Measurements from ENCODE around the gene MTERF2. TPM values are rescaled to one million over a fixed set of nuclear protein-coding genes. Genes with fewer than 3 reads are reported as not detected.

MTERF2 gene
- polyA plus RNA-seq, 3 donors: 0.54 to 1.2 (median 0.73) TPM

DNA sequence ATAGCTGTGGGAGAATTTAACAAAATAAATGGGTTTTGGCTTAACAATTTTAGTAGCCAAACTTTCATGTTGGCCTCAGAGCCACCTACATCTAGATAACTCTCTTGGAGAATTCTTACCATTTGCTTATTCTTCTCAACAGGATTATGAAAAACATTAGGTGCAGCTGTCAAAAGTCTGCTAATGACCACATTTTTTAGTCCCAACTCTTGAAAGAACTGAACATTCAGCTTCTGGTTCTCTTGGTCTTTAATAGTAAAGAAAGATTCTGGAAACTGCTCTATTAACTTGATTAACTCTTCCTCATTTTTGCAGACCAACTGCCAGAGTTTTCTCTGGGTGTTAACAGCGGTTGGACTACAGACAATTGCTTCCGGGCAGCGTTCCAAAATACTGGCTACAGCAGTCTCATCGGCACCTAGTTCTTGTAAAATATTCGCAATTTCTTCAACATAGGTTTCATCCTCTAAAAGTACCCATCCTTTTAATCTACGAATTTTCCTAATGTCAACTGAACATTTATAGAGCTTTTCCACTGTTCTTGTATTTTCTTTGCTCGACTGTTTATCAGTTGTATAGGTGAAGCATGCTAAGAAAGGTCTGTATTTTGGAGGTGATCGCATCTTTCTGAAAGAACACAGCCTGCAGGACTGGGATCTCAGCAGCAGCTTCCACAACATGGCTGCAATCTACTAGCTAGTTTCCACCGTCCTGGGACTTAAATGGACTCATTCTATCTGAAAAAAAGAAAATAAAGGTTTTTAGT lies 8.7 kb downstream of the MTERF2 start:
- no peaks in the 10 kb centered on the region for H3K36me3 ChIP-seq (replicated peaks in 1 of 2; ENCODE audit: control insufficient read depth in 1 of 2, insufficient read depth in 2 of 2, low read length in 2 of 2)
- no peak for DNase-seq
- H3K27ac ChIP-seq (ENCODE audit: low read depth in 1 of 2, low read length in 2 of 2): no peak overlapping the region
- H3K9ac ChIP-seq (ENCODE audit: insufficient read depth, low read length, poor library complexity, severe bottlenecking): no peak overlapping the region
- no peaks in the 10 kb centered on the region for H4K20me1 ChIP-seq (ENCODE audit: insufficient read depth, low read length)
- no peaks in the 10 kb centered on the region for H3K9me3 Mint-ChIP-seq
- TF ChIP-seq, protein P1, sequence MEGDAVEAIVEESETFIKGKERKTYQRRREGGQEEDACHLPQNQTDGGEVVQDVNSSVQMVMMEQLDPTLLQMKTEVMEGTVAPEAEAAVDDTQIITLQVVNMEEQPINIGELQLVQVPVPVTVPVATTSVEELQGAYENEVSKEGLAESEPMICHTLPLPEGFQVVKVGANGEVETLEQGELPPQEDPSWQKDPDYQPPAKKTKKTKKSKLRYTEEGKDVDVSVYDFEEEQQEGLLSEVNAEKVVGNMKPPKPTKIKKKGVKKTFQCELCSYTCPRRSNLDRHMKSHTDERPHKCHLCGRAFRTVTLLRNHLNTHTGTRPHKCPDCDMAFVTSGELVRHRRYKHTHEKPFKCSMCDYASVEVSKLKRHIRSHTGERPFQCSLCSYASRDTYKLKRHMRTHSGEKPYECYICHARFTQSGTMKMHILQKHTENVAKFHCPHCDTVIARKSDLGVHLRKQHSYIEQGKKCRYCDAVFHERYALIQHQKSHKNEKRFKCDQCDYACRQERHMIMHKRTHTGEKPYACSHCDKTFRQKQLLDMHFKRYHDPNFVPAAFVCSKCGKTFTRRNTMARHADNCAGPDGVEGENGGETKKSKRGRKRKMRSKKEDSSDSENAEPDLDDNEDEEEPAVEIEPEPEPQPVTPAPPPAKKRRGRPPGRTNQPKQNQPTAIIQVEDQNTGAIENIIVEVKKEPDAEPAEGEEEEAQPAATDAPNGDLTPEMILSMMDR (IDR thresholded peaks at IDR 0.05): no peak
- H3K27me3 Mint-ChIP-seq (ENCODE audit: low read depth in 3 of 3): no peaks in the 10 kb centered on the region
- H3K27ac Mint-ChIP-seq: no peak overlapping the region
- H3K4me1 Mint-ChIP-seq: no peaks in the 10 kb centered on the region
- no peaks in the 10 kb centered on the region for H3K79me2 ChIP-seq (ENCODE audit: insufficient read depth, low read length)
- no peaks in the 10 kb centered on the region for H3K4me1 ChIP-seq (ENCODE audit: control insufficient read depth in 1 of 2, insufficient read depth in 2 of 2, low read length in 2 of 2)
- H3K4me3 ChIP-seq (replicated peaks in 1 of 3; ENCODE audit: low read depth in 2 of 3, low read length in 3 of 3): no peak overlapping the region
- intact Hi-C loops (cut with micrococcal nuclease): no loop called here
- no peaks in the 10 kb centered on the region for H3K9me3 ChIP-seq (replicated peaks in 1 of 2; ENCODE audit: control insufficient read depth in 1 of 2, insufficient read depth in 1 of 2, low read length in 2 of 2)
- no peak overlapping the region for H3K4me3 Mint-ChIP-seq
- H3K36me3 Mint-ChIP-seq: peaks cover 0 to 4% of the 10 kb centered on the region in 2 donors
- H3K27me3 ChIP-seq (ENCODE audit: control insufficient read depth in 2 of 2, insufficient read depth in 2 of 2, low read length in 2 of 2): no peaks in the 10 kb centered on the region
- no peak overlapping the region for H2AFZ ChIP-seq (ENCODE audit: insufficient read depth, low read depth, low read length, poor library complexity, severe bottlenecking)
- H3K4me2 ChIP-seq (replicated peaks; ENCODE audit: extremely low read depth, low read length, poor library complexity, severe bottlenecking): no peak overlapping the region
- 95% methylated on average over 4 of the region's 9 CpGs for WGBS (ENCODE audit: insufficient coverage)

DNA sequence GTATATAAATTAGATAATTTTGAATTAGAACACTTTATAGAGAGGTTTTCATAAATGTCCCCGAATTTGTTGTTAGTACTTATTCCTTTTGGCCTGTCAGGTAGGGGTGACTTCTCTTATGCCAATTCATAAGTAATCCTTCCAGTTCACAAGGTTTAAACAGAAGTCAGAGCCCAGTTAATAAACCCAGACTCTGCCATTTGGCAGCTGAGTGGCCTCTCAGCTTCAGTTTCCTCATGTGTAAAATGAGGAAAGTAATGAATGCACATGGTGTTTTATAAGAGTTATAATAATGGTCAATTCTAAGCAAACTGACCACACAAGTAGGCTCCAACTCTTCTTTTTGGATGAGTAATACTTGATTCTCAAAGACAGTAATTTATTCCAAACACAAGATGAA lies 10.3 kb downstream of the MTERF2 start:
- Histone ChIP-seq H4K20me1 (ENCODE audit: insufficient read depth, low read length) (no peaks in the 10 kb centered on the region), H3K4me2 (replicated peaks; ENCODE audit: extremely low read depth, low read length, poor library complexity, severe bottlenecking) (no peak overlapping the region), H3K4me3 (replicated peaks in 1 of 3; ENCODE audit: low read depth in 2 of 3, low read length in 3 of 3) (no peak overlapping the region), H3K36me3 (replicated peaks in 1 of 2; ENCODE audit: control insufficient read depth in 1 of 2, insufficient read depth in 2 of 2, low read length in 2 of 2) (peaks cover 0 to under 1% of the 10 kb centered on the region in 2 donors), H3K79me2 (ENCODE audit: insufficient read depth, low read length) (no peaks in the 10 kb centered on the region), H3K4me1 (ENCODE audit: control insufficient read depth in 1 of 2, insufficient read depth in 2 of 2, low read length in 2 of 2) (no peaks in the 10 kb centered on the region), H3K27me3 (ENCODE audit: control insufficient read depth in 2 of 2, insufficient read depth in 2 of 2, low read length in 2 of 2) (no peaks in the 10 kb centered on the region), H3K27ac (ENCODE audit: low read depth in 1 of 2, low read length in 2 of 2) (no peak overlapping the region), H3K9me3 (replicated peaks in 1 of 2; ENCODE audit: control insufficient read depth in 1 of 2, insufficient read depth in 1 of 2, low read length in 2 of 2) (no peaks in the 10 kb centered on the region), H3K9ac (ENCODE audit: insufficient read depth, low read length, poor library complexity, severe bottlenecking) (no peak overlapping the region), H2AFZ (ENCODE audit: insufficient read depth, low read depth, low read length, poor library complexity, severe bottlenecking) (no peak overlapping the region)
- H3K36me3 Mint-ChIP-seq: peaks cover 0 to 6% of the 10 kb centered on the region in 2 donors
- no peaks in the 10 kb centered on the region for H3K9me3 Mint-ChIP-seq
- no peaks in the 10 kb centered on the region for H3K27me3 Mint-ChIP-seq (ENCODE audit: low read depth in 3 of 3)
- intact Hi-C loops (cut with micrococcal nuclease): no loop called here
- no CpG with 5 or more reads among the region's 1 CpG for WGBS (ENCODE audit: insufficient coverage)
- TF ChIP-seq, protein P1 (IDR thresholded peaks at IDR 0.05): no peak
- no peak overlapping the region for H3K27ac Mint-ChIP-seq
- H3K4me3 Mint-ChIP-seq: no peak overlapping the region
- H3K4me1 Mint-ChIP-seq: no peaks in the 10 kb centered on the region
- no peak for DNase-seq

Measured in CD14-positive monocyte (primary cell).